HCT116 (cell line): ENCODE data around the gene MRAP2. TPM values are rescaled to one million over a fixed set of nuclear protein-coding genes. Genes with fewer than 3 reads are reported as not detected.

Experiments used
- ATAC-seq: fragments of 200-7000 bp; cut with Tn5 transposase; 2 replicates; pipeline ENCODE4 v1.9.1; 2020; ENCODE audit warnings: mild to moderate bottlenecking, moderate library complexity
- BruUV-seq: library from RNA; stranded (reverse); fragments of 400-500 nt; replicated peaks from 2 replicates; lab custom pipeline; 2021; lab: Mats Ljungman, UMichigan
- CTCF ChIA-PET: fragments of 300-600 bp; sonication (Branson Sonifier 250); formaldehyde crosslinking; loops from one replicate; lab custom pipeline; 2021; ENCODE audit warnings: antibody characterized with exemption; lab: Charles Lee
- POLR2A ChIA-PET: fragments of 300-600, 350-600 bp; sonication (Branson Sonifier 250); formaldehyde crosslinking; loops from one replicate; lab custom pipeline; 2021; ENCODE audit warnings: antibody characterized with exemption; lab: Charles Lee
- RAD21 ChIA-PET, 2 experiments: fragments of 300-600 bp; sonication (Branson Sonifier 250); formaldehyde crosslinking; loops; one replicate each; lab custom pipeline; 2023; ENCODE audit warnings: low total read pairs in 2 of 2; ENCODE audit not compliant: uncharacterized antibody in 2 of 2, unreplicated experiment in 2 of 2, low non-redundant PET in 1 of 2; lab: Charles Lee
- DNase-seq: peaks from one replicate; pipeline ENCODE4 v3.0.0-alpha.2; 2010; ENCODE audit warnings: low read depth, low spot score
- H2AFZ ChIP-seq: fragments of 200-600 bp; shearing (Covaris generic), sonication (generic); 2 replicates; pipeline ENCODE4 v1.6.1; 2017; ENCODE audit warnings: low read depth, mixed run types, mixed read lengths, antibody characterized with exemption, low read length; ENCODE audit not compliant: poor library complexity, severe bottlenecking
- H3K27ac ChIP-seq: 2 replicates; pipeline ENCODE4 v1.5.1; 2012; ENCODE audit warnings: low read depth, low read length
- H3K27me3 ChIP-seq: fragments of 200-600 bp; sonication (generic); 2 replicates; pipeline ENCODE4 v1.6.1; 2016; ENCODE audit warnings: mixed run types, low read length, mixed read lengths; ENCODE audit not compliant: insufficient read depth
- H3K36me3 ChIP-seq, 2 experiments: fragments of 200-500 bp in 1 of 2; fragments of 200-600 bp in 1 of 2; sonication (Bioruptor generic) in 1 of 2; sonication (generic) in 1 of 2; 2 replicates each; pipeline versions ENCODE4 v1.5.1 to v1.6.1; 2014 to 2016; ENCODE audit warnings: low read length in 2 of 2, inconsistent platforms in 1 of 2, mixed read lengths in 1 of 2, mixed run types in 1 of 2; ENCODE audit not compliant: insufficient read depth in 2 of 2, control insufficient read depth in 1 of 2
- H3K4me1 ChIP-seq, 2 experiments: fragments of 200-600 bp in 1 of 2; sonication (generic) in 1 of 2; 2 replicates each; pipeline versions ENCODE4 v1.5.1 to v1.6.1; 2012 to 2017; ENCODE audit warnings: low read length in 2 of 2, inconsistent platforms in 1 of 2, mild to moderate bottlenecking in 1 of 2, mixed read lengths in 1 of 2, mixed run types in 1 of 2, moderate library complexity in 1 of 2; ENCODE audit not compliant: insufficient read depth in 2 of 2, control insufficient read depth in 1 of 2
- H3K4me2 ChIP-seq: fragments of 200-600 bp; sonication (generic); 2 replicates; pipeline ENCODE4 v1.6.1; 2017; ENCODE audit warnings: mixed run types, low read length, mixed read lengths
- H3K4me3 ChIP-seq, 2 experiments: fragments of 200-600 bp in 1 of 2; sonication (generic) in 1 of 2; replicated peaks in 1 of 2; 2 replicates each; pipeline ENCODE4 v1.5.1; 2011 to 2016; ENCODE audit warnings: low read length in 2 of 2, control low read depth in 1 of 2, low read depth in 1 of 2, mild to moderate bottlenecking in 1 of 2, mixed read lengths in 1 of 2, mixed run types in 1 of 2
- H3K79me2 ChIP-seq: fragments of 200-600 bp; sonication (generic); 2 replicates; pipeline ENCODE4 v1.6.1; 2017; ENCODE audit warnings: mild to moderate bottlenecking, mixed run types, low read length, moderate library complexity, mixed read lengths; ENCODE audit not compliant: insufficient read depth
- H3K9ac ChIP-seq: fragments of 200-600 bp; sonication (generic); 2 replicates; pipeline ENCODE4 v1.6.1; 2016; ENCODE audit warnings: low read length, mixed read lengths
- H3K9me2 ChIP-seq: fragments of 200-600 bp; sonication (generic), shearing (Covaris generic); 2 replicates; pipeline ENCODE4 v1.6.1; 2017; ENCODE audit warnings: mixed run types, mild to moderate bottlenecking, moderate library complexity; ENCODE audit not compliant: insufficient read depth
- H3K9me3 ChIP-seq, 2 experiments: fragments of 200-500 bp in 1 of 2; fragments of 200-600 bp in 1 of 2; sonication (Bioruptor generic) in 1 of 2; sonication (generic) in 1 of 2; 2 replicates each; pipeline ENCODE4 v1.6.1; 2014 to 2017; ENCODE audit warnings: low read length in 2 of 2, mixed read lengths in 2 of 2, inconsistent platforms in 1 of 2, low read depth in 1 of 2, mild to moderate bottlenecking in 1 of 2, mixed run types in 1 of 2, moderate library complexity in 1 of 2; ENCODE audit not compliant: control insufficient read depth in 1 of 2, insufficient read depth in 1 of 2
- H4K20me1 ChIP-seq: fragments of 200-600 bp; sonication (generic), shearing (Covaris generic); 2 replicates; pipeline ENCODE4 v1.6.1; 2017; ENCODE audit warnings: mixed run types, mild to moderate bottlenecking, moderate library complexity; ENCODE audit not compliant: insufficient read depth
- ATF3 ChIP-seq: IDR thresholded peaks from 2 replicates; pipeline ENCODE4 v1.6.1; 2012
- CEBPB ChIP-seq: IDR thresholded peaks from 2 replicates; pipeline ENCODE4 v1.6.1; 2012; ENCODE audit warnings: low read depth
- EGR1 ChIP-seq: IDR thresholded peaks from 2 replicates; pipeline ENCODE4 v1.6.1; 2012; ENCODE audit warnings: low read depth
- ELF1 ChIP-seq: IDR thresholded peaks from 2 replicates; pipeline ENCODE4 v1.6.1; 2012; ENCODE audit warnings: low read depth, borderline replicate concordance
- EZH2 ChIP-seq: fragments of 200-600 bp; sonication (generic); IDR thresholded peaks from 2 replicates; pipeline ENCODE4 v1.6.1; 2017; ENCODE audit warnings: antibody characterized with exemption, mixed run types
- FOSL1 ChIP-seq: IDR thresholded peaks from 2 replicates; pipeline ENCODE4 v1.6.1; 2012; ENCODE audit warnings: low read depth
- RAD21 ChIP-seq: IDR thresholded peaks from 2 replicates; pipeline ENCODE4 v1.6.1; 2012; ENCODE audit warnings: low read depth, mild to moderate bottlenecking
- SIN3A ChIP-seq: IDR thresholded peaks from 2 replicates; pipeline ENCODE4 v1.6.1; 2012; ENCODE audit warnings: low read depth
- SRF ChIP-seq: IDR thresholded peaks from 2 replicates; pipeline ENCODE4 v1.6.1; 2012; ENCODE audit warnings: low read depth
- TCF7L2 ChIP-seq: IDR thresholded peaks from 2 replicates; pipeline ENCODE4 v1.7.0; 2011; ENCODE audit warnings: borderline replicate concordance, inconsistent platforms; ENCODE audit not compliant: insufficient read depth, insufficient read length; ENCODE audit errors: extremely low read depth
- YY1 ChIP-seq: IDR thresholded peaks from 2 replicates; pipeline ENCODE4 v1.6.1; 2011; ENCODE audit warnings: low read length, low read depth, moderate library complexity, mild to moderate bottlenecking; ENCODE audit not compliant: insufficient replicate concordance; ENCODE audit errors: extremely low read depth
- ZBTB33 ChIP-seq: IDR thresholded peaks from 2 replicates; pipeline ENCODE4 v1.6.1; 2011; ENCODE audit warnings: mild to moderate bottlenecking, low read length, moderate library complexity; ENCODE audit not compliant: insufficient replicate concordance; ENCODE audit errors: extremely low read depth
- ZNF274 ChIP-seq: fragments of 200-500 bp; sonication (Bioruptor generic); IDR thresholded peaks from 2 replicates; pipeline ENCODE4 v1.6.1; 2014; ENCODE audit warnings: mild to moderate bottlenecking, low read depth, low read length, inconsistent platforms
- intact Hi-C: fragments of 100-400 bp; cut with micrococcal nuclease; formaldehyde crosslinking; loops from 2 replicates; pipeline ENCODE4 v1.10.0; 2022
- total RNA-seq: library from RNA; stranded (reverse); gene quantifications from one replicate; pipeline ENCODE4 v1.2.1, GENCODE V29; 2021; ENCODE audit not compliant: unreplicated experiment
- TF ChIP-seq, protein P1 (sequence below): IDR thresholded peaks from 2 replicates; pipeline ENCODE4 v1.6.1; 2012
- TF ChIP-seq, protein P2 (sequence below): IDR thresholded peaks from 2 replicates; pipeline ENCODE4 v1.6.1; 2012; ENCODE audit warnings: low read depth

The MRAP2 gene
- total RNA-seq, 1 experiment from 2014 or later: 1.4 TPM

- TF ChIP-seq ZBTB33: no peak
- no peak for TF ChIP-seq ELF1
- TF ChIP-seq ATF3: no peak
- no peak for TF ChIP-seq EZH2
- TF ChIP-seq EGR1: no peak
- TF ChIP-seq ZNF274: no peak
- no peak for TF ChIP-seq FOSL1
- TF ChIP-seq RAD21: no peak
- TF ChIP-seq, protein P1, sequence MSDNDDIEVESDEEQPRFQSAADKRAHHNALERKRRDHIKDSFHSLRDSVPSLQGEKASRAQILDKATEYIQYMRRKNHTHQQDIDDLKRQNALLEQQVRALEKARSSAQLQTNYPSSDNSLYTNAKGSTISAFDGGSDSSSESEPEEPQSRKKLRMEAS: no peak
- no peak for TF ChIP-seq TCF7L2
- no peak for TF ChIP-seq YY1
- no peak for TF ChIP-seq SIN3A
These were observed 49.2 kb upstream of the MRAP2 start (continued) for GRCh38 chr6:83984411-83984810.

GRCh38 chr6:83985308-83985713, 48.3 kb upstream of the MRAP2 start:
- Histone ChIP-seq H3K4me1 (no peaks in the 10 kb centered on the region), H3K9ac (no peak overlapping the region), H3K36me3 (no peaks in the 10 kb centered on the region), H2AFZ (no peak overlapping the region), H3K27ac (no peak overlapping the region), H3K4me3 (no peak overlapping the region), H3K4me2 (no peak overlapping the region), H4K20me1 (no peaks in the 10 kb centered on the region), H3K79me2 (no peaks in the 10 kb centered on the region), H3K27me3 (no peaks in the 10 kb centered on the region), H3K9me2 (no peaks in the 10 kb centered on the region), H3K9me3 (no peaks in the 10 kb centered on the region; a peak in 1 of 4 replicates)
- ChIA-PET CTCF (no interaction called here), RAD21 (no interaction called here), POLR2A (no interaction called here)
- DNase-seq (no peak), ATAC-seq (no peak)
- BruUV-seq: no TSS peak
- intact Hi-C loops: no loop called here
- TF ChIP-seq ATF3 (no peak), SRF (no peak), FOSL1 (no peak), ELF1 (no peak), CEBPB (no peak)
- TF ChIP-seq, protein P2, sequence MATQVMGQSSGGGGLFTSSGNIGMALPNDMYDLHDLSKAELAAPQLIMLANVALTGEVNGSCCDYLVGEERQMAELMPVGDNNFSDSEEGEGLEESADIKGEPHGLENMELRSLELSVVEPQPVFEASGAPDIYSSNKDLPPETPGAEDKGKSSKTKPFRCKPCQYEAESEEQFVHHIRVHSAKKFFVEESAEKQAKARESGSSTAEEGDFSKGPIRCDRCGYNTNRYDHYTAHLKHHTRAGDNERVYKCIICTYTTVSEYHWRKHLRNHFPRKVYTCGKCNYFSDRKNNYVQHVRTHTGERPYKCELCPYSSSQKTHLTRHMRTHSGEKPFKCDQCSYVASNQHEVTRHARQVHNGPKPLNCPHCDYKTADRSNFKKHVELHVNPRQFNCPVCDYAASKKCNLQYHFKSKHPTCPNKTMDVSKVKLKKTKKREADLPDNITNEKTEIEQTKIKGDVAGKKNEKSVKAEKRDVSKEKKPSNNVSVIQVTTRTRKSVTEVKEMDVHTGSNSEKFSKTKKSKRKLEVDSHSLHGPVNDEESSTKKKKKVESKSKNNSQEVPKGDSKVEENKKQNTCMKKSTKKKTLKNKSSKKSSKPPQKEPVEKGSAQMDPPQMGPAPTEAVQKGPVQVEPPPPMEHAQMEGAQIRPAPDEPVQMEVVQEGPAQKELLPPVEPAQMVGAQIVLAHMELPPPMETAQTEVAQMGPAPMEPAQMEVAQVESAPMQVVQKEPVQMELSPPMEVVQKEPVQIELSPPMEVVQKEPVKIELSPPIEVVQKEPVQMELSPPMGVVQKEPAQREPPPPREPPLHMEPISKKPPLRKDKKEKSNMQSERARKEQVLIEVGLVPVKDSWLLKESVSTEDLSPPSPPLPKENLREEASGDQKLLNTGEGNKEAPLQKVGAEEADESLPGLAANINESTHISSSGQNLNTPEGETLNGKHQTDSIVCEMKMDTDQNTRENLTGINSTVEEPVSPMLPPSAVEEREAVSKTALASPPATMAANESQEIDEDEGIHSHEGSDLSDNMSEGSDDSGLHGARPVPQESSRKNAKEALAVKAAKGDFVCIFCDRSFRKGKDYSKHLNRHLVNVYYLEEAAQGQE: no peak
- TF ChIP-seq, protein P1: no peak
- TF ChIP-seq, all 23 proteins: peak for 0
